GM12878 (cell line): Measurements from ENCODE around the gene MRPS15. TPM values are rescaled to one million over a fixed set of nuclear protein-coding genes. Genes with fewer than 3 reads are reported as not detected.
A peak's percentile ranks its signal among the peaks of the same experiment; 100 is the strongest.

ENCODE experiments used
- CHD4 ChIP-seq: fragments of 200-600 bp; sonication (generic); IDR thresholded peaks from 2 replicates; pipeline ENCODE4 v1.6.1; 2016; ENCODE audit warnings: mild to moderate bottlenecking
- EZH2 ChIP-seq: IDR thresholded peaks from 2 replicates; pipeline ENCODE4 v1.6.1; 2012; ENCODE audit warnings: low read depth, mild to moderate bottlenecking, control low read depth, inconsistent platforms, low read length, borderline replicate concordance; ENCODE audit not compliant: control insufficient read depth
- MXI1 ChIP-seq: fragments of 150-350 bp; IDR thresholded peaks from 2 replicates; pipeline ENCODE4 v1.6.1; 2011; ENCODE audit warnings: low read depth, mild to moderate bottlenecking, inconsistent platforms, low read length, improper control_type of control experiment
- POLR2AphosphoS2 ChIP-seq: IDR thresholded peaks from 2 replicates; pipeline ENCODE4 v1.6.1; 2011; ENCODE audit warnings: low read depth, mild to moderate bottlenecking, low read length, improper control_type of control experiment, moderate library complexity
- RBBP5 ChIP-seq: fragments of 200-600 bp; sonication (generic); conservative IDR thresholded peaks from 2 replicates; pipeline ENCODE4 v1.6.1; 2016
- polyA plus RNA-seq, 11 experiments: library from polyadenylated mRNA; depleted of rRNA in 4 of 11; unstranded in 6 of 11; stranded (reverse) in 5 of 11; fragments of >200 nt; fragmentation: Nextera tagmentation in 4 of 11; fragmentation: Illumina TruSeq in 1 of 11; extraction: Ambion mirVana in 4 of 11; extraction: Trizol in 1 of 11; gene quantifications; 1 replicate in 1 of 11; 2 replicates in 10 of 11; pipeline versions ENCODE4 v1.2.1 to v1.2.3, GENCODE V29; 2011 to 2016; ENCODE audit warnings: inconsistent platforms in 2 of 11, missing spikeins in 2 of 11, low read depth in 1 of 11
- total RNA-seq, 4 experiments: library from RNA; depleted of rRNA in 3 of 4; stranded (reverse); fragments of >200 nt in 3 of 4; fragmentation: Illumina TruSeq in 1 of 4; extraction: Trizol in 1 of 4; gene quantifications; 2 replicates each; pipeline versions ENCODE4 v1.2.1 to v1.2.3, GENCODE V29; 2013 to 2021
- TF ChIP-seq, protein P1 (sequence below): fragments of 450-650 bp; IDR thresholded peaks from 2 replicates; pipeline ENCODE4 v1.6.1; 2016; ENCODE audit warnings: mild to moderate bottlenecking
- TF ChIP-seq, protein P2 (sequence below): fragments of 450-650 bp; IDR thresholded peaks from 2 replicates; pipeline ENCODE4 v1.6.1; 2018; ENCODE audit warnings: borderline replicate concordance, mild to moderate bottlenecking; ENCODE audit not compliant: partially characterized antibody
- TF ChIP-seq, protein P3 (sequence below): fragments of 450-650 bp; IDR thresholded peaks from 2 replicates; pipeline ENCODE4 v1.6.1; 2017; ENCODE audit warnings: mild to moderate bottlenecking, moderate library complexity
- TF ChIP-seq, protein P4 (sequence below): fragments of 450-650 bp; formaldehyde crosslinking; IDR thresholded peaks from 2 replicates; pipeline ENCODE4 v1.4.0; 2020; ENCODE audit warnings: mild to moderate bottlenecking, moderate library complexity
- TF ChIP-seq, protein P5 (sequence below): IDR thresholded peaks from 2 replicates; pipeline ENCODE4 v1.6.1; 2012; ENCODE audit warnings: improper control_type of control experiment, low read depth, low read length; ENCODE audit not compliant: insufficient replicate concordance

Gene MRPS15
- total and polyA plus RNA-seq, 10 of the 15 experiments (the other 5 are each of a cell fraction or from before 2014, with no cell fraction given), result 41.1 to 207 (median 107) TPM

DNA sequence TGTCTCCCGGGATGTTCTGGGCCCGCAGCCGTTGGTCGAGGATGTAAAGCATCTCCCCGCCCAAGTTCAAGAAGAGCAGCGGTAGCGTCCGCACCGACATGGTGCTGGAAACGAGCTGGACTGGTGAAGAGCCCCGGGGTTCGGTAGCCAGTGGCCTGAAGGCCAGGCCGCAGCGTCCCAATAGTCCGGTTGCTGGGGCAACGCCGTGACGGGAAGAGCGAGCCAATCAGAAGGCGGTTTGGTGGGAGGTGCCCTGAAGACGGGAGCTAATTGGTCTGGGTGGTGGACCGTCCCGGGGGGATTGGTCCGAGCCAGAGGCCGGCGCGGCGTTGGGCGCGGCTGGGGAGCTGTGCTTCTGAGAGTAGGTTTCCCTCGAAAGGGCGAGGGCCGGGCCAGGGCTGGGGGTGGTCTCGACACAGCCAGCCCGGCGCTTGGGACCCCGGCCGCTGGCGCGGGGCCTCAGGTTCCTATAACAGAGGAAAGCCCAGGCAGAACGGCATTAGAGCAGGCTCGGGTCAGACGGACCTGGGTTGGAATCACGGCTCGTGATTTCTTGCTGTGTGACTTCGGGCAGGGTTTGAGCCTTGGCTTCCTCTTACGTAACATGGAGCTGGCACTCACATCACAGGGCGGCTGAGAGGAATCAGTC is 13.8 kb downstream of the MRPS15 start, which contains the start of gene OSCP1 (continued):
- TF ChIP-seq, protein P1, sequence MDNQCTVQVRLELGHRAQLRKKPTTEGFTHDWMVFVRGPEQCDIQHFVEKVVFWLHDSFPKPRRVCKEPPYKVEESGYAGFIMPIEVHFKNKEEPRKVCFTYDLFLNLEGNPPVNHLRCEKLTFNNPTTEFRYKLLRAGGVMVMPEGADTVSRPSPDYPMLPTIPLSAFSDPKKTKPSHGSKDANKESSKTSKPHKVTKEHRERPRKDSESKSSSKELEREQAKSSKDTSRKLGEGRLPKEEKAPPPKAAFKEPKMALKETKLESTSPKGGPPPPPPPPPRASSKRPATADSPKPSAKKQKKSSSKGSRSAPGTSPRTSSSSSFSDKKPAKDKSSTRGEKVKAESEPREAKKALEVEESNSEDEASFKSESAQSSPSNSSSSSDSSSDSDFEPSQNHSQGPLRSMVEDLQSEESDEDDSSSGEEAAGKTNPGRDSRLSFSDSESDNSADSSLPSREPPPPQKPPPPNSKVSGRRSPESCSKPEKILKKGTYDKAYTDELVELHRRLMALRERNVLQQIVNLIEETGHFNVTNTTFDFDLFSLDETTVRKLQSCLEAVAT, result no peak
- peak; percentile 98 for TF ChIP-seq MXI1
- no peak for TF ChIP-seq CHD4
- peak; percentile 71; the same call in 1 of the 2 replicates for TF ChIP-seq POLR2AphosphoS2
- TF ChIP-seq, protein P2, sequence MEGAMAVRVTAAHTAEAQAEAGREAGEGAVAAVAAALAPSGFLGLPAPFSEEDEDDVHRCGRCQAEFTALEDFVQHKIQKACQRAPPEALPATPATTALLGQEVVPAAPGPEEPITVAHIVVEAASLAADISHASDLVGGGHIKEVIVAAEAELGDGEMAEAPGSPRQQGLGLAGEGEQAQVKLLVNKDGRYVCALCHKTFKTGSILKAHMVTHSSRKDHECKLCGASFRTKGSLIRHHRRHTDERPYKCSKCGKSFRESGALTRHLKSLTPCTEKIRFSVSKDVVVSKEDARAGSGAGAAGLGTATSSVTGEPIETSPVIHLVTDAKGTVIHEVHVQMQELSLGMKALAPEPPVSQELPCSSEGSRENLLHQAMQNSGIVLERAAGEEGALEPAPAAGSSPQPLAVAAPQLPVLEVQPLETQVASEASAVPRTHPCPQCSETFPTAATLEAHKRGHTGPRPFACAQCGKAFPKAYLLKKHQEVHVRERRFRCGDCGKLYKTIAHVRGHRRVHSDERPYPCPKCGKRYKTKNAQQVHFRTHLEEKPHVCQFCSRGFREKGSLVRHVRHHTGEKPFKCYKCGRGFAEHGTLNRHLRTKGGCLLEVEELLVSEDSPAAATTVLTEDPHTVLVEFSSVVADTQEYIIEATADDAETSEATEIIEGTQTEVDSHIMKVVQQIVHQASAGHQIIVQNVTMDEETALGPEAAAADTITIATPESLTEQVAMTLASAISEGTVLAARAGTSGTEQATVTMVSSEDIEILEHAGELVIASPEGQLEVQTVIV, result no peak
- TF ChIP-seq, protein P3, sequence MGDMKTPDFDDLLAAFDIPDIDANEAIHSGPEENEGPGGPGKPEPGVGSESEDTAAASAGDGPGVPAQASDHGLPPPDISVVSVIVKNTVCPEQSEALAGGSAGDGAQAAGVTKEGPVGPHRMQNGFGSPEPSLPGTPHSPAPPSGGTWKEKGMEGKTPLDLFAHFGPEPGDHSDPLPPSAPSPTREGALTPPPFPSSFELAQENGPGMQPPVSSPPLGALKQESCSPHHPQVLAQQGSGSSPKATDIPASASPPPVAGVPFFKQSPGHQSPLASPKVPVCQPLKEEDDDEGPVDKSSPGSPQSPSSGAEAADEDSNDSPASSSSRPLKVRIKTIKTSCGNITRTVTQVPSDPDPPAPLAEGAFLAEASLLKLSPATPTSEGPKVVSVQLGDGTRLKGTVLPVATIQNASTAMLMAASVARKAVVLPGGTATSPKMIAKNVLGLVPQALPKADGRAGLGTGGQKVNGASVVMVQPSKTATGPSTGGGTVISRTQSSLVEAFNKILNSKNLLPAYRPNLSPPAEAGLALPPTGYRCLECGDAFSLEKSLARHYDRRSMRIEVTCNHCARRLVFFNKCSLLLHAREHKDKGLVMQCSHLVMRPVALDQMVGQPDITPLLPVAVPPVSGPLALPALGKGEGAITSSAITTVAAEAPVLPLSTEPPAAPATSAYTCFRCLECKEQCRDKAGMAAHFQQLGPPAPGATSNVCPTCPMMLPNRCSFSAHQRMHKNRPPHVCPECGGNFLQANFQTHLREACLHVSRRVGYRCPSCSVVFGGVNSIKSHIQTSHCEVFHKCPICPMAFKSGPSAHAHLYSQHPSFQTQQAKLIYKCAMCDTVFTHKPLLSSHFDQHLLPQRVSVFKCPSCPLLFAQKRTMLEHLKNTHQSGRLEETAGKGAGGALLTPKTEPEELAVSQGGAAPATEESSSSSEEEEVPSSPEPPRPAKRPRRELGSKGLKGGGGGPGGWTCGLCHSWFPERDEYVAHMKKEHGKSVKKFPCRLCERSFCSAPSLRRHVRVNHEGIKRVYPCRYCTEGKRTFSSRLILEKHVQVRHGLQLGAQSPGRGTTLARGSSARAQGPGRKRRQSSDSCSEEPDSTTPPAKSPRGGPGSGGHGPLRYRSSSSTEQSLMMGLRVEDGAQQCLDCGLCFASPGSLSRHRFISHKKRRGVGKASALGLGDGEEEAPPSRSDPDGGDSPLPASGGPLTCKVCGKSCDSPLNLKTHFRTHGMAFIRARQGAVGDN, result peak; percentile 74
- no peak for TF ChIP-seq EZH2
- TF ChIP-seq, protein P4, sequence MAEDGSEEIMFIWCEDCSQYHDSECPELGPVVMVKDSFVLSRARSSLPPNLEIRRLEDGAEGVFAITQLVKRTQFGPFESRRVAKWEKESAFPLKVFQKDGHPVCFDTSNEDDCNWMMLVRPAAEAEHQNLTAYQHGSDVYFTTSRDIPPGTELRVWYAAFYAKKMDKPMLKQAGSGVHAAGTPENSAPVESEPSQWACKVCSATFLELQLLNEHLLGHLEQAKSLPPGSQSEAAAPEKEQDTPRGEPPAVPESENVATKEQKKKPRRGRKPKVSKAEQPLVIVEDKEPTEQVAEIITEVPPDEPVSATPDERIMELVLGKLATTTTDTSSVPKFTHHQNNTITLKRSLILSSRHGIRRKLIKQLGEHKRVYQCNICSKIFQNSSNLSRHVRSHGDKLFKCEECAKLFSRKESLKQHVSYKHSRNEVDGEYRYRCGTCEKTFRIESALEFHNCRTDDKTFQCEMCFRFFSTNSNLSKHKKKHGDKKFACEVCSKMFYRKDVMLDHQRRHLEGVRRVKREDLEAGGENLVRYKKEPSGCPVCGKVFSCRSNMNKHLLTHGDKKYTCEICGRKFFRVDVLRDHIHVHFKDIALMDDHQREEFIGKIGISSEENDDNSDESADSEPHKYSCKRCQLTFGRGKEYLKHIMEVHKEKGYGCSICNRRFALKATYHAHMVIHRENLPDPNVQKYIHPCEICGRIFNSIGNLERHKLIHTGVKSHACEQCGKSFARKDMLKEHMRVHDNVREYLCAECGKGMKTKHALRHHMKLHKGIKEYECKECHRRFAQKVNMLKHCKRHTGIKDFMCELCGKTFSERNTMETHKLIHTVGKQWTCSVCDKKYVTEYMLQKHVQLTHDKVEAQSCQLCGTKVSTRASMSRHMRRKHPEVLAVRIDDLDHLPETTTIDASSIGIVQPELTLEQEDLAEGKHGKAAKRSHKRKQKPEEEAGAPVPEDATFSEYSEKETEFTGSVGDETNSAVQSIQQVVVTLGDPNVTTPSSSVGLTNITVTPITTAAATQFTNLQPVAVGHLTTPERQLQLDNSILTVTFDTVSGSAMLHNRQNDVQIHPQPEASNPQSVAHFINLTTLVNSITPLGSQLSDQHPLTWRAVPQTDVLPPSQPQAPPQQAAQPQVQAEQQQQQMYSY (CRISPR knock-in tag), result no peak
- TF ChIP-seq RBBP5, result no peak
- TF ChIP-seq, protein P5, sequence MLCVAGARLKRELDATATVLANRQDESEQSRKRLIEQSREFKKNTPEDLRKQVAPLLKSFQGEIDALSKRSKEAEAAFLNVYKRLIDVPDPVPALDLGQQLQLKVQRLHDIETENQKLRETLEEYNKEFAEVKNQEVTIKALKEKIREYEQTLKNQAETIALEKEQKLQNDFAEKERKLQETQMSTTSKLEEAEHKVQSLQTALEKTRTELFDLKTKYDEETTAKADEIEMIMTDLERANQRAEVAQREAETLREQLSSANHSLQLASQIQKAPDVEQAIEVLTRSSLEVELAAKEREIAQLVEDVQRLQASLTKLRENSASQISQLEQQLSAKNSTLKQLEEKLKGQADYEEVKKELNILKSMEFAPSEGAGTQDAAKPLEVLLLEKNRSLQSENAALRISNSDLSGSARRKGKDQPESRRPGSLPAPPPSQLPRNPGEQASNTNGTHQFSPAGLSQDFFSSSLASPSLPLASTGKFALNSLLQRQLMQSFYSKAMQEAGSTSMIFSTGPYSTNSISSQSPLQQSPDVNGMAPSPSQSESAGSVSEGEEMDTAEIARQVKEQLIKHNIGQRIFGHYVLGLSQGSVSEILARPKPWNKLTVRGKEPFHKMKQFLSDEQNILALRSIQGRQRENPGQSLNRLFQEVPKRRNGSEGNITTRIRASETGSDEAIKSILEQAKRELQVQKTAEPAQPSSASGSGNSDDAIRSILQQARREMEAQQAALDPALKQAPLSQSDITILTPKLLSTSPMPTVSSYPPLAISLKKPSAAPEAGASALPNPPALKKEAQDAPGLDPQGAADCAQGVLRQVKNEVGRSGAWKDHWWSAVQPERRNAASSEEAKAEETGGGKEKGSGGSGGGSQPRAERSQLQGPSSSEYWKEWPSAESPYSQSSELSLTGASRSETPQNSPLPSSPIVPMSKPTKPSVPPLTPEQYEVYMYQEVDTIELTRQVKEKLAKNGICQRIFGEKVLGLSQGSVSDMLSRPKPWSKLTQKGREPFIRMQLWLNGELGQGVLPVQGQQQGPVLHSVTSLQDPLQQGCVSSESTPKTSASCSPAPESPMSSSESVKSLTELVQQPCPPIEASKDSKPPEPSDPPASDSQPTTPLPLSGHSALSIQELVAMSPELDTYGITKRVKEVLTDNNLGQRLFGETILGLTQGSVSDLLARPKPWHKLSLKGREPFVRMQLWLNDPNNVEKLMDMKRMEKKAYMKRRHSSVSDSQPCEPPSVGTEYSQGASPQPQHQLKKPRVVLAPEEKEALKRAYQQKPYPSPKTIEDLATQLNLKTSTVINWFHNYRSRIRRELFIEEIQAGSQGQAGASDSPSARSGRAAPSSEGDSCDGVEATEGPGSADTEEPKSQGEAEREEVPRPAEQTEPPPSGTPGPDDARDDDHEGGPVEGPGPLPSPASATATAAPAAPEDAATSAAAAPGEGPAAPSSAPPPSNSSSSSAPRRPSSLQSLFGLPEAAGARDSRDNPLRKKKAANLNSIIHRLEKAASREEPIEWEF, result no peak
